Activated T-helper 2 cell treated with anti-CD3 and anti-CD28 coated beads, Interferon-gamma antibody, Interleukin-2, Interleukin-4, amounts not matched to agents 10 μg/mL and 5 μg/mL and 100 μg/mL, durations not matched to agents 14 hours and 24 hours and 36 hours (primary cell): ENCODE measurements around the gene KAZN. TPM values are rescaled to one million over a fixed set of nuclear protein-coding genes. Genes with fewer than 3 reads are reported as not detected.

Source experiments
- DNase-seq: peaks from one replicate; pipeline ENCODE4 v3.0.0; 2021; ENCODE audit warnings: low spot score
- H3K27ac Mint-ChIP-seq: one replicate; pipeline ENCODE4 v1.8.0; 2021; ENCODE audit warnings: mixed read lengths
- H3K27me3 Mint-ChIP-seq: one replicate; pipeline ENCODE4 v1.8.0; 2021; ENCODE audit warnings: low read depth, mixed read lengths
- H3K36me3 Mint-ChIP-seq: one replicate; pipeline ENCODE4 v1.8.0; 2021; ENCODE audit warnings: low read depth, mixed read lengths
- H3K4me1 Mint-ChIP-seq: one replicate; pipeline ENCODE4 v1.8.0; 2021; ENCODE audit warnings: low read depth, mixed read lengths
- H3K4me3 Mint-ChIP-seq: one replicate; pipeline ENCODE4 v1.8.0; 2021; ENCODE audit warnings: low read depth, mild to moderate bottlenecking, moderate library complexity, mixed read lengths
- H3K9me3 Mint-ChIP-seq: one replicate; pipeline ENCODE4 v1.8.0; 2021; ENCODE audit warnings: mixed read lengths
- intact Hi-C: fragments of 100-400 bp; cut with micrococcal nuclease; formaldehyde crosslinking; loops from one replicate; pipeline ENCODE4 v1.15.1; 2023
- total RNA-seq: library from RNA; stranded (reverse); gene quantifications from 2 replicates; pipeline ENCODE4 v1.2.3, GENCODE V29; 2022

Gene KAZN
- total RNA-seq, 1 donor from 2014 or later = 0.68 TPM

DNA sequence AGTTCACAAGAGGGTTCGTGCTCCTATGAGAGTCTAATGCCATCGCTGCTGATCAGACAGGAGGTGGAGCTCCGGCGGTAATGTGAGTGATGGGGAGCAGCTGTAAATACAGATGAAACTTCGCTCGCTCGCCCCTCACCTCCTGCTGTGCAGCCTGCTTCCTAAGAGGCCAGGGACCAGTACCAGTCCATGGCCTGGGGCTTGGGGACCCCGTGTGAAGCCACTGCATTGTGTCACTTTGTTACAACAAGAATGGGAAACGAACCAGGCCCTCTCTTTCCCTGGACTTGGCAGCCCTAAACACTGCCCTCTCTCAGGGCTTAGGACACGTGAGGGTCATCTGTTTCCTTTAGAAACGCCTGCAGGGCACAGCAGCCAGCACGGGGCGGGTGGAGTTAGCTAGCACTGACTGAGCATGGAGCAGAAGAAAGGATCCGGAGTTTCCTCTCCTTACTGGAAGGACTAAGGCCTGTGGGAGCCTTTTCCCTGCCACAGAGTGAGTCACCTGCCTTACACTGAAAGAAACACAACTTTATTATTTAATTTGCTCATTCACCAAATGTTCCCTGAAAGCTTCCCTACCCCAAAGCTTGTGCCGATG is 369.9 kb downstream of the KAZN start:
- Mint-ChIP-seq H3K4me1 (peaks cover 19% of the 10 kb centered on the region), H3K4me3 (no peak overlapping the region), H3K27ac (peak overlapping the region; percentile 81), H3K27me3 (no peaks in the 10 kb centered on the region), H3K9me3 (peaks cover 3% of the 10 kb centered on the region), H3K36me3 (peaks cover under 1% of the 10 kb centered on the region)
- intact Hi-C loops = no loop called here
- DNase-seq = no peak

DNA sequence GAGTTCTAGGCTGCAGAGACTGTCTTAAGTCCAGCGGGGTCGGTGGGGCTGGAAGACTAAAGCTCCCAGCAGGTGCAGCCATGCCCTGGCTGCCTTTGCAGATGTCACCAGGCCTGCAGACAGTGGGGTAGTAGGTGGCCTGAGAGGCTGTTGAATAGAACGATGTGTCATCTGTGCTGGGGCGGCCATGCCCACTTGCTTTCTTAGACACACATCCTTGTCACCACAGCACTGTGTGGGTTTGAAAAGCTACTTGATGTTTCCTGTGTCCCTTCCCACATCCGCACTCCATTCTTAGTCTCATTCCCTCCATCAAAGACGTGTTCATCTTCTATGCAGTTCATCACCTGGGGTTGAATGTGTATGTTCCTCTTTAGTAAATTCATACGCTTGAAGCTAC is 370.5 kb downstream of the KAZN start:
- Mint-ChIP-seq H3K27ac (peak overlapping the region; percentile 81), H3K27me3 (no peaks in the 10 kb centered on the region), H3K9me3 (peaks cover 9% of the 10 kb centered on the region), H3K36me3 (peaks cover 3% of the 10 kb centered on the region), H3K4me1 (peaks cover 19% of the 10 kb centered on the region), H3K4me3 (no peak overlapping the region)
- peak; percentile 41 for DNase-seq
- intact Hi-C loops = no loop called here

DNA sequence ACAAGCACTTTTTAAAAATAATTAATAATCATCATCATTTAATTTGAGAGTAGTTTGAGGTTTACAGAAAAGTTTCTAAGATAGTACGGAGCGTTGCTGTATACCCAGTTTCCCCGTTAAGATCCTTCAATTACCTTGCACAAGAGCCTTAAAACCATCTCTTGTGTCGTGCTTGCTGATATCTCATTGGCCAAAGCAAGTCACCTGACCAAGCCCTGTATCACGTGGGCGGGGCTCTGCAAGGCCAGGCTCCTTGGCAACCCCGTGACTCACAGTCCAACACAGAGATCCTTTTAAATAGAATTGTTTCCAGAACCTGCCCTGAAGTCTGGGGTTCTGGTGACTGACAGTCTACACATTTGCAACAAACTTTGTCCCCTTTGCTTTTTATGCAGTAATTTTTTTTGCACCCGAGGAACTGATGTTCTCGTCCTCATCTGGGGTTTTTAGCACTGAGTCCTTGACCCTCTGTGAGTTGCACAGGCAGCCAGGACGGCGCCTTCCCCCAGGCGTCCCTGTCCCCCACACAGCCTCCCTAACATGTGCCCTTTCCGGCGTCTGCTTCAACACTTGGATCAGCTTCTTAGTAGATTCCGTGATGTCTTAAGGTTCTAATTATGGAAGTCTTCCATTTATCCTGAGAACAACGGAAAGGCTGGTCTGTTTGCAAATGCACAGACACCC is 371.8 kb downstream of the KAZN start:
- DNase-seq = no peak

DNA sequence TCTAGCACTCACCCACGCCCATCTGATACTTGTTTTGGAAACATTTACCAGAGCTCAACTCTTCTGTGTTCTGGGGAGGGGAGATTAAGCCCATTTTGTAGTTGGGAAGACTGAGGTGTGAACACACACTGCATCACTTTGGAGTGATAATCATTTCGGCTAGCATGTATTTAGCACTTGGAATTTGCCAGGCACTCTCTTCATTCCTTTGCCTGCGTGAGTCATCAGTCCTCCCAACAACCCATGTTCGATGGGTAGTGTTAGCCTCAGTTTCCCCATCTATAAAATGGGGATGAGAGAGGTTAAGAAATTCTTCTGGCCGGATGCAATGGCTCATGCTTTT is 372.3 kb downstream of the KAZN start:
- H3K4me3 Mint-ChIP-seq = no peak overlapping the region
- H3K4me1 Mint-ChIP-seq = peaks cover 19% of the 10 kb centered on the region
- no peaks in the 10 kb centered on the region for H3K27me3 Mint-ChIP-seq
- intact Hi-C loops = no loop called here
- no peak overlapping the region for H3K27ac Mint-ChIP-seq
- peaks cover 3% of the 10 kb centered on the region for H3K36me3 Mint-ChIP-seq
- no peak for DNase-seq
- H3K9me3 Mint-ChIP-seq = peaks cover 15% of the 10 kb centered on the region

More for the DNA sequence above, 371.8 kb downstream of the KAZN start:
- peak overlapping the region; percentile 26 for H3K27ac Mint-ChIP-seq
- peaks cover 3% of the 10 kb centered on the region for H3K36me3 Mint-ChIP-seq
- H3K4me1 Mint-ChIP-seq = peaks cover 19% of the 10 kb centered on the region
- H3K27me3 Mint-ChIP-seq = no peaks in the 10 kb centered on the region
- peaks cover 15% of the 10 kb centered on the region for H3K9me3 Mint-ChIP-seq
- H3K4me3 Mint-ChIP-seq = no peak overlapping the region
- intact Hi-C loops = no loop called here

GRCh38 chr1:14971221-14971620 is 372.7 kb downstream of the KAZN start:
- H3K4me1 Mint-ChIP-seq = peaks cover 18% of the 10 kb centered on the region
- intact Hi-C loops = no loop called here

GRCh38 chr1:14972107-14972506 is 373.6 kb downstream of the KAZN start:
- Mint-ChIP-seq H3K36me3 (peaks cover 3% of the 10 kb centered on the region), H3K9me3 (peaks cover 15% of the 10 kb centered on the region), H3K4me1 (peaks cover 16% of the 10 kb centered on the region), H3K27ac (no peak overlapping the region), H3K4me3 (no peak overlapping the region), H3K27me3 (no peaks in the 10 kb centered on the region)
- intact Hi-C loops = no loop called here
- no peak for DNase-seq

More at GRCh38 chr1:14971221-14971620, 372.7 kb downstream of the KAZN start:
- H3K27ac Mint-ChIP-seq = no peak overlapping the region
- no peak overlapping the region for H3K4me3 Mint-ChIP-seq
- H3K9me3 Mint-ChIP-seq = peaks cover 15% of the 10 kb centered on the region
- H3K36me3 Mint-ChIP-seq = peaks cover 3% of the 10 kb centered on the region
- DNase-seq = no peak
- no peaks in the 10 kb centered on the region for H3K27me3 Mint-ChIP-seq

DNA sequence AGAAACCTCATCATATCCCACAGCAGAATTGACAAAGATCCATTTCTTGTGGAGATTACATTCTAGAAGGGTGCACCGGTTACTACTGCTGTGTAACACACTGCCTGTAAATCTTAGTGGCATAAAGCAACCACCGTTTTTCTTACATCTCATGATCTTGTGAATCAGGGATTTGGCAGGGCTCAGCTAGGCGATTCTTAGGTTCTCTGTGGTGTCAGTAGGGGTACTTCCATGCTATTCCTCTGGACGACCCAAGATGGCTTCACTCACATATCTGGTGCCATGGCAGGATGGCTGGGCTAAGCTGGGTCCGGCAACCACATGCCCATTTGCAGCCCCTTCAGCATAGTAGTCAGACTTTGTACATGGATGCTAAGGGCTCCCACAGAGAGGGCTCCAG is 375.3 kb downstream of the KAZN start:
- Mint-ChIP-seq H3K27ac (no peak overlapping the region), H3K9me3 (peaks cover 15% of the 10 kb centered on the region), H3K27me3 (no peaks in the 10 kb centered on the region), H3K4me1 (peaks cover 15% of the 10 kb centered on the region), H3K36me3 (peaks cover 3% of the 10 kb centered on the region), H3K4me3 (no peak overlapping the region)
- intact Hi-C loops = no loop called here
- no peak for DNase-seq

DNA sequence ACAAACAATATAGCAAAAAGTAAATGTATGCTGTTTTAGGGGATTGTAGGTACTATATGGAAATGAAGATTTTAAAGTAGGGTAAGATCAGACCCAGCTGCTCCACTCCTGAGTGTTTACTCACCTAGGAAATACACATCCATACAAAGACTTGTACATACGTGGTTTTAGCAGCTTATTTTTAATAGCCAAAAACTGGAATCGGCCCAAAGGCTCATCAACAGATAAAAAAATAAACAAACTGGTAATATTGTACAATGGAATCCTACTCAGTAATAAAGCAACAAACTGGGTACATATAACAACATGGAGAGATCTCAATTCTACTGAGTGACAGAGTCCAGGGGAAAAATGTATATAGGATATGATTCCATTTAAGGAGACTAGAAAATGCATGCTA is 375.9 kb downstream of the KAZN start:
- intact Hi-C loops = no loop called here
- DNase-seq = no peak
- Mint-ChIP-seq H3K36me3 (peaks cover 3% of the 10 kb centered on the region), H3K4me1 (peaks cover 9% of the 10 kb centered on the region), H3K4me3 (no peak overlapping the region), H3K27ac (no peak overlapping the region), H3K9me3 (peaks cover 15% of the 10 kb centered on the region), H3K27me3 (no peaks in the 10 kb centered on the region)

- intact Hi-C loops = no loop called here
- H3K27ac Mint-ChIP-seq = no peak overlapping the region
- H3K9me3 Mint-ChIP-seq = peaks cover 15% of the 10 kb centered on the region
- H3K27me3 Mint-ChIP-seq = no peaks in the 10 kb centered on the region
- H3K36me3 Mint-ChIP-seq = peaks cover 3% of the 10 kb centered on the region
- H3K4me3 Mint-ChIP-seq = no peak overlapping the region
- peaks cover 6% of the 10 kb centered on the region for H3K4me1 Mint-ChIP-seq
- DNase-seq = no peak
These were observed 376.6 kb downstream of the KAZN start for GRCh38 chr1:14975119-14975518.

GRCh38 chr1:14976256-14976655 is 377.8 kb downstream of the KAZN start:
- peaks cover 4% of the 10 kb centered on the region for H3K4me1 Mint-ChIP-seq
- peaks cover 15% of the 10 kb centered on the region for H3K9me3 Mint-ChIP-seq
- H3K4me3 Mint-ChIP-seq = no peak overlapping the region
- intact Hi-C loops = no loop called here
- H3K36me3 Mint-ChIP-seq = peaks cover 3% of the 10 kb centered on the region
- no peaks in the 10 kb centered on the region for H3K27me3 Mint-ChIP-seq
- no peak for DNase-seq
- no peak overlapping the region for H3K27ac Mint-ChIP-seq

DNA sequence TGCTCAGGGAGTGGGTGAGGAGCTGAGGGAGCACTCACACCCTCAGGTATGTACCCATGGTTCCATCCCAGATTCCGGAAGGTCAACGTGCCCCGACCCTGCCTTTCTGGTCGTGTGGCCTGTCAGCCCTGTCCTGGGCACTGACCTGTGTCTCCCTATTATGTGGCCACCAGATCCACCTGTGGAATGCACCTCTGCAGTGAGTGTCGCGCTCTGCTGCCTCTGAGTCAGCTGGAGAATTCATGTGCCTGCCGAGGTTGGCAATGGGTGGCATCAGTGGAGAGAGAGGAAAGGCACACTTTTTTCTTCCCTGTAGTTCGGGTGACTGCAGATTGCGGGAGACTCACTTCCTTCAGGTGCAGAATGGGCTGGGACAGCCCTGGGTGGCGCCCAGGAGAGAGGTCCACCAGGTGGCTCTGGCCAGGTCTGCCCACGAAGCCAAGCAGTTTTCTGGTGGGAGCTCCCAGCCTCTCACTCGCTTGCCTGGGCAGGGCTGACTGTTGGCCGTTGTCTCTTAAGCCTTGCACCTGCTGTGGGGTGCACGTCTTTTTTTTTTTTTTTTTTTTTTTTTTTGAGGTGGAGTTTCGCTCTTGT is 378.9 kb downstream of the KAZN start:
- no peak overlapping the region for H3K27ac Mint-ChIP-seq
- H3K4me1 Mint-ChIP-seq = peaks cover 4% of the 10 kb centered on the region
- peaks cover 15% of the 10 kb centered on the region for H3K9me3 Mint-ChIP-seq
- no peak for DNase-seq
- H3K27me3 Mint-ChIP-seq = no peaks in the 10 kb centered on the region
- intact Hi-C loops = no loop called here
- no peak overlapping the region for H3K4me3 Mint-ChIP-seq
- H3K36me3 Mint-ChIP-seq = peaks cover 3% of the 10 kb centered on the region

DNA sequence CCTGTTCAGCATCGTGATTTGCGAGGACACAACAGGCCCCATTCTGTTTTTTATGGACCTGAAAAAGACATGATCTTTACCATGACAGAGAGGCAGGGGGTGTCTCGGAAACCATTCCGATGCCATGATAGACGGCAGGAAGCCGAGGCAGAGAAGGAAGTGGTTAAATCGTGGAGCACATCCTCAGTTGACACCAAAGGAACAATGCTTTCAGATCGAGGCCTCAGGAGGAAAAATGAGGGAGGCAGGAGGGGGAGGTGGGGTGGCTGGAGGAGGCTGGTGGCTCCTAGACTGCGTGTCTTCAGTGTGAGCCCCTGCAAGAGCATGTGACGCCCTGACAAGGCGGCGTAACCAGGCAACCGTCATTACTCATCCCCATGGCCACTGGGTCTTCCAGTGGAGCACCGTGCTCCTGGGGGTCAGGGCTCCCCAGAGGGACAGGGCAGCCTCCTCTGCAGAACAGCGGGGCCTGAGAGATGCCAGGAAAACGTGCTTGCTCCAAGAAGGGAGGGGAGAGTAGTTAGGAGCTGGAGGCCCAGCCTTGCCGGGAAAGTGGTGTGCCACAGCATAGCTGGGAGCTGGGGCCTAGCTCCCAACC is 382.2 kb downstream of the KAZN start:
- Mint-ChIP-seq H3K27me3 (no peaks in the 10 kb centered on the region), H3K36me3 (no peaks in the 10 kb centered on the region), H3K4me3 (no peak overlapping the region), H3K9me3 (no peaks in the 10 kb centered on the region), H3K4me1 (peaks cover 4% of the 10 kb centered on the region), H3K27ac (no peak overlapping the region)
- no peak for DNase-seq
- intact Hi-C loops = no loop called here

GRCh38 chr1:14982029-14982428 is 383.5 kb downstream of the KAZN start:
- no peak for DNase-seq
- H3K4me1 Mint-ChIP-seq = peaks cover 4% of the 10 kb centered on the region
- H3K36me3 Mint-ChIP-seq = no peaks in the 10 kb centered on the region
- no peak overlapping the region for H3K4me3 Mint-ChIP-seq
- no peaks in the 10 kb centered on the region for H3K27me3 Mint-ChIP-seq
- no peaks in the 10 kb centered on the region for H3K9me3 Mint-ChIP-seq
- H3K27ac Mint-ChIP-seq = no peak overlapping the region
- intact Hi-C loops = no loop called here
